GM13976 (cell line): Measurements from ENCODE around the gene ZNF554.
"Not testable (repeated sequence)": the region's sequence is repeated elsewhere in the genome, so short reads cannot be mapped to it uniquely, and the experiment has no call there.

Experiments
- DNase-seq: peaks from one replicate; pipeline ENCODE4 v3.0.0; 2012; ENCODE audit warnings: low spot score
- CTCF ChIP-seq: IDR thresholded peaks from 2 replicates; pipeline ENCODE4 v1.5.1; 2012; ENCODE audit warnings: borderline replicate concordance, mild to moderate bottlenecking; ENCODE audit not compliant: insufficient read depth; ENCODE audit errors: extremely low read depth, missing control alignments, control extremely low read depth
- in situ Hi-C: fragments of 300-500 bp; cut with MboI; formaldehyde crosslinking; loops from one replicate; pipeline ENCODE4 v1.12.0; 2022; ENCODE audit warnings: low sequenced_read_pairs, mixed read lengths, inconsistent platforms; ENCODE audit not compliant: unreplicated experiment

ZNF554 gene

DNA sequence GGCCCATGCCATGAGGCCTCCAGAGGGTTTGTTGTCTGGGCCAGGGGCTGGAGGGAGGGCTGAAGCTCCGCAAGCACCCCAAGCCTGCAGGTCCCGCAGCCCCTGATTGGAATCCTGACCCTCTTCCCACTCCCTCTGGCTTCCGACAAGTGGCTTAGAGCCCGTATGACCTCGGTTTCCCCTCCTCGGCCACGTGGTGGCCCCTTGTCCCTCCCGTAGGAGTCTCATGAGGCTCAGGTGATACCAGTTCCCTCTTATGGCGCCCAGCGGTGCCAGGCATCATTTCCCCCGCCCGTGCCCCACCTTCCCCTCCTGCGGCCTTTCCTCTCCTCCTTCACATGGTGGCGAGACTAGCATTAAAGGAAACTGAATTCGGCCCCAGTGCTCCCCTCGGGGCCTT is 28.2 kb upstream of the ZNF554 start:
- TF ChIP-seq CTCF: no peak
- no peak for DNase-seq
- in situ Hi-C loops: no loop called here

DNA sequence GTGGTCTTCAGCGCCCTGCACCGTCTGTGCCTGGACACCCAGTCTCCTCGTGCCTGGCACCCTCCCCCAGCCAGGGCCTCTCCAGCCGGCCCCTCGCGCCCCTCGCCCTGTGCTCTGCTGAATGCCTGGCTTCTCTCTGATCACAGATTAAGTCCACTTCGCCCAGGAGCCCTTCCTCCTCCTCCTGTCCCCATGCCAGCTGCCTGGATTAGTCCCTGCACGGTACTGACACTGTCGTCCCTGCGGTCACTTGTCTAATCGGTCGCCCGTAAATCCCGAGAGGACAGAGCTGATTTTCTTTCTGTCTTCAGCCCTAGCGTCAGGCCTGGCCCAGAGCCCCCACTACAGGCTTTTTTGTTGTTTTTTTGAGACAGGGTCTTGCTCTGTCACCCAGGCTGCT is 27.8 kb upstream of the ZNF554 start:
- TF ChIP-seq CTCF: no peak
- in situ Hi-C loops: no loop called here
- no peak for DNase-seq

- in situ Hi-C loops, DNase-seq: not testable (repeated sequence)
These were observed 27.0 kb upstream of the ZNF554 start for GRCh38 chr19:2792666-2793065.

DNA sequence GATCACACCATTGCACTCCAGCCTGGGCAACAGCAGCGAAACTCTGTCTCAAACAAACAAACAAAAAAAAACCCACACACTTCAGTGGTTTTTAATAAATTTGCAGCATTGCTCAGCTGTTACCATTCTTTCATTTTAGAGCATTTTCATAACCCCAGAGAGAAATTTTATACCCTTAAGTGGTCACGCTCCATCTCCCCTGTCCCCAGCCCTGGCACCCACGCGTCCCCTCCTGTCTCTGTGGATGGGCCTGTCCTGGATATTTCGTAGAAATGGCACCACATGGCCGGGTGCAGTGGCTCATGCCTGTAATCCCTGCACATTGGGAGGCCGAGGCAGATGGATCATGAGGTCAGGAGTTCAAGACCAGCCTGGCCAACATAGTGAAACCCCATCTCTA is 26.5 kb upstream of the ZNF554 start:
- DNase-seq: no peak
- in situ Hi-C loops: no loop called here
- TF ChIP-seq CTCF: no peak

DNA sequence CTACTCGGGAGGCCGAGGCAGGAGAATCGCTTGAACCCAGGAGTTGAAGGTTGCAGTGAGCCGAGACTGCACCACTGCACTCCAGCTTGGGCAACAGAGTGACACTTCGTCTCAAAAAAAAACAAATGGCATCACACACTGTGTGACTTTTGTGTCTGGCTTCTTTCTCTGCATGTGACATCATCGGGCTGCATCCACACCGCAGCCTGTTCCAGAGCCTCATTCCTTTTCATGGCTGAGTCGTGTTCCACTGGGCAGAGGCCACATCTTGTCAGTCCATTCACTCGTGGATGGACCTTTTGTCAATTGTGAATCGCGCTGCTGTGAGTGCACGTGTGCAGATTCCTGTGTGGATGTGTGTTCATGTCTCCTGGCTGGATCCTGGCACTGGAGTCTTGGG is 26.1 kb upstream of the ZNF554 start:
- TF ChIP-seq CTCF: no peak
- DNase-seq: no peak
- in situ Hi-C loops: no loop called here

DNA sequence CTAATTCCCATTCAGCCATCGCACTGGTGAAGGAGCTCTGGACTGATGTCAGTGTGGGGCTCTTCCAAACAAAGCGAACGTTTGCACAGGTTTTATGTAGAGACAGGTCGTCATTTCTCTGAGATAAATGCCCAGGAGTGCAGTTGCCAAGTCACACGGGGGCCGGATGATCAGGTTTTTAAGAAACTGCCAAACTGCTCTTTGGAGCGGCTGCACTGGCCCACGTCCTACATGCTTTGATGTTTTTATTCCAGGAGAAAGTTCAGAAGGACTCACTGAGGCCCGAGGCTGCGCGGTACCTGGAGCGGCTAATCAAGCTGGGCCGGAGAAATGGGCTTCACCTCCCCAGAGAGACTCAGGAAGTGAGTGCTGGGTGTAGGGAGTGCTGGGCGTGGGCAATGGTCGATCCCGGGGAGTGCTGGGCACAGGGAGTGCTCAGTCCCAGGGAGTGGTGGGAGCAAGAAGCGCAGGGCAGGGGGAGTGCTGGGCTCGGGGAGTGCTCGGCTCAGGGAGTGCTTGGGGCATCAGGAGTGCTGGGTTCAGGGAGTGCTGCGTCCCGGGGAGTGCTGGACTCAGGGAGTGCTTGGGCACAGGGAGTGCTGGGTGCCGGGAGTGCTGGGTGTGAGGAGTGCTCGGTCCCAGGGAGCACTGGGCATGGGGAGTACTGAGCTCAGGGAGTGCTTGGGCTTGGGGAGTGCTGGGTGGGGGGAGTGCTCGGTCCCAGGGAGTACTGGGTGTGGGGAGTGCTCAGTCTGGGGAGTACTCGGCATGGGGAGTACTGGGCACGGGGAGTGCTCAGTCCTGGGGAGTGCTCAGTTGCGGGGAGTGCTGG is 23.6 kb upstream of the ZNF554 start:
- in situ Hi-C loops: no loop called here
- DNase-seq: no peak
- TF ChIP-seq CTCF: no peak

- DNase-seq: no peak
- no peak for TF ChIP-seq CTCF
- in situ Hi-C loops: no loop called here
These were observed 22.9 kb upstream of the ZNF554 start for GRCh38 chr19:2796659-2797266.
